WTC11 (cell line): ENCODE measurements around the gene GPX6. TPM values are rescaled to one million over a fixed set of nuclear protein-coding genes. Genes with fewer than 3 reads are reported as not detected.

Source experiments
- ATAC-seq: fragments of 200-7000 bp; cut with Tn5 transposase; 2 replicates; pipeline ENCODE4 v1.10.0; 2021; ENCODE audit warnings: mild to moderate bottlenecking, moderate library complexity
- CTCF ChIA-PET: fragments of 300-600 bp; sonication (Branson Sonifier 250); formaldehyde crosslinking; loops from one replicate; lab custom pipeline; 2021; ENCODE audit warnings: antibody characterized with exemption; lab: Charles Lee
- POLR2A ChIA-PET: fragments of 350-600 bp; sonication (Branson Sonifier 250); formaldehyde crosslinking; loops from one replicate; lab custom pipeline; 2021; ENCODE audit warnings: antibody characterized with exemption; lab: Charles Lee
- DNase-seq: peaks from one replicate; pipeline ENCODE4 v3.0.0; 2021; ENCODE audit warnings: low spot score
- H3K27ac Mint-ChIP-seq: 2 replicates; pipeline ENCODE4 v1.8.0; 2021; ENCODE audit warnings: mixed read lengths
- H3K27me3 Mint-ChIP-seq: 2 replicates; pipeline ENCODE4 v1.8.0; 2021; ENCODE audit warnings: low read depth, mild to moderate bottlenecking, moderate library complexity, mixed read lengths
- H3K36me3 Mint-ChIP-seq: 2 replicates; pipeline ENCODE4 v1.8.0; 2021; ENCODE audit warnings: mixed read lengths
- H3K4me1 Mint-ChIP-seq: 2 replicates; pipeline ENCODE4 v1.8.0; 2022; ENCODE audit warnings: mixed read lengths
- H3K4me3 Mint-ChIP-seq: 2 replicates; pipeline ENCODE4 v1.8.0; 2021; ENCODE audit warnings: mild to moderate bottlenecking, moderate library complexity, mixed read lengths
- H3K9me3 Mint-ChIP-seq: 2 replicates; pipeline ENCODE4 v1.8.0; 2021; ENCODE audit warnings: mixed read lengths
- ATF6 ChIP-seq: sonication (generic); formaldehyde crosslinking; IDR thresholded peaks from 2 replicates; pipeline ENCODE4 v1.8.1; 2023; ENCODE audit warnings: mild to moderate bottlenecking, missing genetic modification reagents
- CBFB ChIP-seq: sonication (generic); formaldehyde crosslinking; IDR thresholded peaks from 2 replicates; pipeline ENCODE4 v1.8.1; 2022; ENCODE audit warnings: mild to moderate bottlenecking, low read depth, missing genetic modification reagents
- CREM ChIP-seq: sonication (generic); formaldehyde crosslinking; IDR thresholded peaks from 2 replicates; pipeline ENCODE4 v1.8.1; 2022; ENCODE audit warnings: mild to moderate bottlenecking, missing genetic modification reagents, moderate library complexity
- FOXK1 ChIP-seq: sonication (generic); formaldehyde crosslinking; IDR thresholded peaks from 2 replicates; pipeline ENCODE4 v1.8.0; 2022; ENCODE audit warnings: mild to moderate bottlenecking, moderate library complexity, missing genetic modification reagents
- FOXP1 ChIP-seq: sonication (generic); formaldehyde crosslinking; IDR thresholded peaks from 2 replicates; pipeline ENCODE4 v1.8.0; 2022; ENCODE audit warnings: missing genetic modification reagents, mild to moderate bottlenecking, moderate library complexity, borderline replicate concordance
- GABPB1 ChIP-seq: sonication (generic); formaldehyde crosslinking; IDR thresholded peaks from 2 replicates; pipeline ENCODE4 v1.8.1; 2023; ENCODE audit warnings: mild to moderate bottlenecking, missing genetic modification reagents
- GRHL2 ChIP-seq: fragments of 250-450 bp; sonication (Bioruptor Pico); IDR thresholded peaks from 2 replicates; pipeline ENCODE4 v1.8.0; 2022; ENCODE audit warnings: mild to moderate bottlenecking, moderate library complexity; ENCODE audit not compliant: insufficient replicate concordance, severe bottlenecking
- RORB ChIP-seq: fragments of 250-450 bp; sonication (Bioruptor Pico); IDR thresholded peaks from 2 replicates; pipeline ENCODE4 v1.9.0; 2021; ENCODE audit warnings: mild to moderate bottlenecking
- STAT6 ChIP-seq: sonication (generic); formaldehyde crosslinking; conservative IDR thresholded peaks from 2 replicates; pipeline ENCODE4 v1.8.1; 2023; ENCODE audit warnings: mild to moderate bottlenecking, low read depth, missing genetic modification reagents, moderate library complexity
- TEAD4 ChIP-seq: sonication (generic); formaldehyde crosslinking; IDR thresholded peaks from 2 replicates; pipeline ENCODE4 v1.8.0; 2022; ENCODE audit warnings: mild to moderate bottlenecking, missing genetic modification reagents
- ZNF121 ChIP-seq: sonication (generic); formaldehyde crosslinking; IDR thresholded peaks from 2 replicates; pipeline ENCODE4 v1.8.0; 2023; ENCODE audit warnings: missing genetic modification reagents
- ZNF219 ChIP-seq: sonication (generic); formaldehyde crosslinking; IDR thresholded peaks from 2 replicates; pipeline ENCODE4 v1.8.0; 2023; ENCODE audit warnings: missing genetic modification reagents, mild to moderate bottlenecking, borderline replicate concordance
- ZNF232 ChIP-seq: sonication (generic); formaldehyde crosslinking; IDR thresholded peaks from 2 replicates; pipeline ENCODE4 v1.8.0; 2022; ENCODE audit warnings: mild to moderate bottlenecking, missing genetic modification reagents
- ZNF263 ChIP-seq: sonication (generic); formaldehyde crosslinking; IDR thresholded peaks from 2 replicates; pipeline ENCODE4 v1.8.1; 2022; ENCODE audit warnings: low read depth, mild to moderate bottlenecking, moderate library complexity, missing genetic modification reagents
- ZNF425 ChIP-seq: fragments of 250-450 bp; sonication (Bioruptor Pico); conservative IDR thresholded peaks from 2 replicates; pipeline ENCODE4 v1.9.0; 2021; ENCODE audit warnings: mild to moderate bottlenecking
- total RNA-seq: library from RNA; stranded (reverse); gene quantifications from 3 replicates; pipeline ENCODE4 v1.2.3, GENCODE V29; 2021
- TF ChIP-seq, protein P1 (sequence below): sonication (generic); formaldehyde crosslinking; IDR thresholded peaks from 2 replicates; pipeline ENCODE4 v1.8.1; 2022; ENCODE audit warnings: mild to moderate bottlenecking, missing genetic modification reagents, moderate library complexity, borderline replicate concordance
- TF ChIP-seq, protein P2 (sequence below): sonication (generic); formaldehyde crosslinking; IDR thresholded peaks from 2 replicates; pipeline ENCODE4 v1.8.0; 2022; ENCODE audit warnings: mild to moderate bottlenecking, missing genetic modification reagents
- TF ChIP-seq, protein P3 (sequence below): sonication (generic); formaldehyde crosslinking; IDR thresholded peaks from 2 replicates; pipeline ENCODE4 v1.8.1; 2022; ENCODE audit warnings: low read depth, mild to moderate bottlenecking, moderate library complexity, missing genetic modification reagents, borderline replicate concordance

The GPX6 gene
- total RNA-seq, 1 experiment from 2014 or later: not detected

DNA sequence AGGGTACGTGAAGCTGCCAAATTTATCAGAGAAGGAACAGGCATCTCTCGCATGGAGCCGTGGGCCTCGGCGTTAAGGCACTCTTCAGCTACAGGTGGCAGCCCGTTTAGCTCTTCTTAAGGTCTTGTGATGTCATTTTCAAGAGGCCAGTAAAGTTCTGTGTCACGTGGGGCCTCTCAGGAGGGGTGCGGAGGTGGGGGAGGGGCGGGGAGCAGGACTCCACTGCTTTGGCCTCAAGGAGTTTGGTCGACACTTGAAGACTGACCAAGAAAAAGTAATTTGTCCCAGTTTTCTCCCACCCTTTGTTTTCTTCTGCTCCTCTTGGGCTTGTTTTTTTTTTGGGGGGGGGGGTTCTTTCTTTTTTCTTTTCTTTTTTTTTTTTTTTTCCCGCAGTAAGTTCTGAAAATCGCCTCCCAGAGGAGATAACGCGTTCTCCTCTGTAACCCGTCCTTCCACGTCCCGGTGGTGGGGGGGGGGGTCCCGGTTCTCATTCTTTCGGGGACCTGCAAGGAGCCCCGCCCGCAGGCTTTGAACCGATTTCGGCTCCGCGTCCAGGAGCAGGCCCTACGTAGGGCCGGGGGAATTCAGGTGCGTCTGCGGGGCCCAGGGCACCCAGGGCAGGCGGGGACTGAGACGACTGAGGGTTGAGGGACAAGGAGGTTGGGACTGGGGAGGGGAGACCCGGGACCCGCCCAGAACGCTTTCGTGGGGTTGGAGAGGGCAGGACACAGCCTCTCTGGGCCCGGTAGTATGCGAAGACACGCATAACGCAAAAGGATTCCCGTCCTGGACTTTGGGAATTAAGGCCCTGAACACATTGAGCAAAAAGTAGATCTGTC, 26.0 kb downstream of the GPX6 start (continued):
- TF ChIP-seq CREM (no peak), TEAD4 (CRISPR knock-in tag) (no peak), CBFB (CRISPR knock-in tag) (no peak), RORB (CRISPR knock-in tag) (no peak), ZNF263 (CRISPR knock-in tag) (no peak), ATF6 (CRISPR knock-in tag) (no peak), GABPB1 (CRISPR knock-in tag) (no peak)
- TF ChIP-seq, protein P1, sequence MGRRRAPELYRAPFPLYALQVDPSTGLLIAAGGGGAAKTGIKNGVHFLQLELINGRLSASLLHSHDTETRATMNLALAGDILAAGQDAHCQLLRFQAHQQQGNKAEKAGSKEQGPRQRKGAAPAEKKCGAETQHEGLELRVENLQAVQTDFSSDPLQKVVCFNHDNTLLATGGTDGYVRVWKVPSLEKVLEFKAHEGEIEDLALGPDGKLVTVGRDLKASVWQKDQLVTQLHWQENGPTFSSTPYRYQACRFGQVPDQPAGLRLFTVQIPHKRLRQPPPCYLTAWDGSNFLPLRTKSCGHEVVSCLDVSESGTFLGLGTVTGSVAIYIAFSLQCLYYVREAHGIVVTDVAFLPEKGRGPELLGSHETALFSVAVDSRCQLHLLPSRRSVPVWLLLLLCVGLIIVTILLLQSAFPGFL (CRISPR knock-in tag): no peak
- TF ChIP-seq, protein P2, sequence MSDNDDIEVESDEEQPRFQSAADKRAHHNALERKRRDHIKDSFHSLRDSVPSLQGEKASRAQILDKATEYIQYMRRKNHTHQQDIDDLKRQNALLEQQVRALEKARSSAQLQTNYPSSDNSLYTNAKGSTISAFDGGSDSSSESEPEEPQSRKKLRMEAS (CRISPR knock-in tag): peak; percentile 17; the same call in 1 of the 2 replicates

DNA sequence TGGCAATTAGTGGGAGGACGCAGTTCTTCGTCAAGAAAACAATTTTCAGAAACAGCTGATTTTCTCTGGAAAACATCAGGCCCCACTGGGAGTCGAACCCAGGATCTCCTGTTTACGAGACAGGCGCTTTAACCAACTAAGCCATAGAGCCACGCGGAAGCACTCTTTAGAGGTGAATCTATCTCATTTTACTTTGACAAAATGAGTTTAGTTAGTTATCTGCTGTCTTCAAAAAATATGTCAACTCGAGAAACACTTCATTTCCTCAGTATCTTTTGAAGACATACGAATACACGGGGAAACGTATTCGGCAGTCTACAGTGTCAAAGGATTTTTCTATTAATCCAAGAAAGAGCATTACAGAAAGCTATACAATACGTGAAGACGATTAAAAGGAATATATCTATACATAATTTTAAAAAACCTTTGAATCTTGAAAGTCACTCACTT, 26.7 kb downstream of the GPX6 start:
- Mint-ChIP-seq H3K4me3 (peak overlapping the region; percentile 90), H3K36me3 (no peaks in the 10 kb centered on the region), H3K27me3 (peaks cover 6% of the 10 kb centered on the region; the same call in 1 of the 2 replicates), H3K9me3 (no peaks in the 10 kb centered on the region), H3K27ac (peak overlapping the region; percentile 73; the same call in 1 of the 2 replicates), H3K4me1 (peaks cover 18% of the 10 kb centered on the region)
- ChIA-PET CTCF (interaction anchor here (0.6 to 2.8 kb wide), 10 partner anchors 21 to 348 kb away, joined by 3 to 25 read pairs (median 4); no protein-coding TSS in a partner anchor), POLR2A (interaction anchor here (0.6 to 1.3 kb wide), 5 partner anchors 14 to 1358 kb away, joined by 3 to 8 read pairs (median 5); no protein-coding TSS in a partner anchor)
- ATAC-seq: peak; percentile 14; the same call in 1 of the 2 replicates
- TF ChIP-seq GRHL2 (CRISPR knock-in tag): no peak
- TF ChIP-seq ZNF425: 0 out of 2 replicates have a peak, but pooled peaks have one; percentile 52
- DNase-seq: peak; percentile 54

- H3K4me1 Mint-ChIP-seq: peaks cover 18% of the 10 kb centered on the region
- no peak for ATAC-seq
- no peaks in the 10 kb centered on the region for H3K9me3 Mint-ChIP-seq
- CTCF ChIA-PET: interaction anchor here (2.8 kb wide), 1 partner anchor 55 kb away, joined by 25 read pairs; no protein-coding TSS in a partner anchor
- H3K27me3 Mint-ChIP-seq: peaks cover 12% of the 10 kb centered on the region
- POLR2A ChIA-PET: no interaction called here
- DNase-seq: no peak
- no peak overlapping the region for H3K27ac Mint-ChIP-seq
- H3K36me3 Mint-ChIP-seq: no peaks in the 10 kb centered on the region
- H3K4me3 Mint-ChIP-seq: no peak overlapping the region
- no peak for TF ChIP-seq STAT6 (CRISPR knock-in tag)
- no peak for TF ChIP-seq ZNF219
- no peak for TF ChIP-seq FOXP1 (CRISPR knock-in tag)
- no peak for TF ChIP-seq ZNF232 (CRISPR knock-in tag)
- TF ChIP-seq, protein P1 (CRISPR knock-in tag): no peak
- TF ChIP-seq, protein P3, sequence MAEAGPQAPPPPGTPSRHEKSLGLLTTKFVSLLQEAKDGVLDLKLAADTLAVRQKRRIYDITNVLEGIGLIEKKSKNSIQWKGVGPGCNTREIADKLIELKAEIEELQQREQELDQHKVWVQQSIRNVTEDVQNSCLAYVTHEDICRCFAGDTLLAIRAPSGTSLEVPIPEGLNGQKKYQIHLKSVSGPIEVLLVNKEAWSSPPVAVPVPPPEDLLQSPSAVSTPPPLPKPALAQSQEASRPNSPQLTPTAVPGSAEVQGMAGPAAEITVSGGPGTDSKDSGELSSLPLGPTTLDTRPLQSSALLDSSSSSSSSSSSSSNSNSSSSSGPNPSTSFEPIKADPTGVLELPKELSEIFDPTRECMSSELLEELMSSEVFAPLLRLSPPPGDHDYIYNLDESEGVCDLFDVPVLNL: no peak
- no peak for TF ChIP-seq TEAD4 (CRISPR knock-in tag)
- no peak for TF ChIP-seq GRHL2 (CRISPR knock-in tag)
- TF ChIP-seq FOXK1: no peak
- TF ChIP-seq ZNF121: no peak
Observed at GRCh38 chr6:28486988-28487742, 28.4 kb downstream of the GPX6 start.
